GM12875 (cell line): Measurements from ENCODE around the gene TRAPPC10.

Source experiments
- H3K4me3 ChIP-seq: one replicate; pipeline ENCODE4 v1.5.1; 2011; ENCODE audit warnings: low read depth, low read length, control low read depth
- CTCF ChIP-seq: IDR thresholded peaks from 2 replicates; pipeline ENCODE4 v1.5.1; 2011; ENCODE audit warnings: low read depth, mild to moderate bottlenecking, control low read depth, inconsistent platforms, low read length, moderate library complexity, borderline replicate concordance; ENCODE audit not compliant: insufficient read depth

Gene TRAPPC10

DNA sequence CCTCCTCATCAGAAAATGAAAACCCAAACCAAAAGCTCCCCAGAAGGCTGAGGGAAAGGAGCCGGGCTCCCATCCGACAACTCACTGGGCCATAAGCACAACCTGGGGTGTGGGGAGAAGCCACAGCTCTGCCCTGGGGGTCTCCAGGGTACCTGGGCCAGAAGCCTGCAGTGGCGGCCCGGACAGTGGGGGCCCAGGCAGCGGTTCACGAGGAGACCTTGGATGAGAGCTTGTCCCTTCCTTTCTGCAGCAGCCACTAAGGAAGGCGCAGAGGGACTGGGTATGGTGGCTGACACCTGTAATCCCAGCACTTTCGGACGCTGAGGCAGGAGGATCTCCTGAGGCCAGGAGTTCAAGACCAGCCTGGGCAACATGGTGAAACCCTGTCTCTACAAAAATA is 17.5 kb upstream of the TRAPPC10 start:
- no peak overlapping the region for H3K4me3 ChIP-seq
- TF ChIP-seq CTCF: no peak

GRCh38 chr21:43995521-43996105 is 16.5 kb upstream of the TRAPPC10 start:
- TF ChIP-seq CTCF: no peak
- no peak overlapping the region for H3K4me3 ChIP-seq

DNA sequence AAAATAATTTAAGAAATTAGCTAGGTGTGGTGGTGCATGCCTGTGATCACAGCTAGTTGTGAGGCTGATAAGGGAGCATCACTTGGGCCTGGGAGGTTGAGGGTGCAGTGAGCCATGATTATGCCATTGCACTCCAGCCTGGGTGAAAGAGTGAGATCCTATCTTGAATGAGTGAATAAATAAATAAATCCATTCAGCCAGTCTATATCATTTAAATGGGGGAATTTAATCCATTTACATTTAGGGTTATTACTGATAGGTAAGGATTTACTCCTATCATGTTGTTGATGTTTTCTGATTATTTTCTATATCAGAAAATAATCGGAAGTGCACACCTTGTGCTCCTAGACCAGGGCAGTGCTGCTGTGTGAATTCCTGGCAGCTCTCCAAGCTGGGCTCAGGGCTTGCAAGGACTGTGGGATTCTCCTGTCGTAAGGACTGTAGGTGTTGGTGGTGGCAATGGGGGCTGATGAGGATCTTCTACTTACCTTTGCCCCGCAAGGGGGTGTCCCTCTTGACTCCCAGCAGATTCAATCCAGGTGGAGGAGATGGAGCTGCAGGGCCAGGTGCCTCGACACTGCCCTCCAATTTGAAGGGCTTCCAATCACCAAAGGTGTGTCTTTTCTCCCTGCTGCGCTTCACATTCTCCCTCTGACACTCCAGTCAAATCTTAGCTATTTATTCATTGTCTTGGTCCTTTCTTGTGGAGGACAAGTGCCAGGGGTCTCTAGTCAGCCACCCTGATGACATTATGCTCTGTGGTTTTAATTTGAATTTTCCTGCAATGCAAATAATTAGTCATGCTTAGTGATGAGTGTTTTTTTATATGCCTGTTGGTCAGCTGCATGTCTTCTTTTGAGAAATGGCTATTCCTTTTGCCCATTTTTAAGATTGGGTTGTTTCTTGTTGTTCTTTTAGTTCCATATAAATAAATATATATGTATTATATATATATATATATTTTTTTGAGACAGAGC is 14.1 kb upstream of the TRAPPC10 start:
- H3K4me3 ChIP-seq: no peak overlapping the region
- no peak for TF ChIP-seq CTCF

DNA sequence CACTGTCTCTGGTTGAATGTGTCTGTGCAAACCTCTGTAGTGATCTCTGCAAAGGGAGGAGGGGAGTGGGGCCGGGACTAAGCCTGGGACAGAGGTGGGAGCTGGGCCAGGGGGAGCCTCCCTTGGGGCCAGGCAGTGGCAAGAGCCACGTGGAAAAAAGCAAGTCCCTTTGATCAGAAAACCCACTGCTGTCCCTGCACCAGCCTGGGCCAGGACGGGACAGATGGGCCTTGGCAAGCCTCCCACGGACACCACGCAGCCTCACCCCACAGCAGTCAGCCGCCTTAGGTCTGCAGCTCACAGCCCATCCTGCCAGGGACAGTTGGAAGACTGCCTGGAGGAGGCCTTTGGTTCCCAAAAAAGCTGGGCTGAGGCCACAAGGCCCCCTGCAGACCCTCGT is 11.7 kb upstream of the TRAPPC10 start:
- TF ChIP-seq CTCF: no peak

DNA sequence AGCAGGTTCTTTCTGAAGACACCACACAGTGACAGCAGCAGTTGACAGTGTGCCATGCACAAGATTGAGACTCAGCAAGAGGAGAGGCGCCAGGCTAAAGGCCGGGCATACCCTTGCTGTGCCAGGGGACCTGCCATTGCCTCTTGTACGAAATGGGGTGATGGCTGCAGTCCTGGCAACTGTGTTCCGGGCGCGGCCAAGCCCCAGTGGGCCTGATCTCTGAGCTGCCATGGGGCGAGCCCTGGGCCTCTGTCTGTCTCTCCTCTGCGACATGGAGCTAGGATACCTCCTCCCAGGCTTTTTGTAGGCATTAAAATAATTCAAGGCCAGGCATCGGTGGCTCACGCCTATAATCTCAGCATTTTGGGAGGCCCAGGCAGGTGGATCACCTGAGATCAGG is 9.6 kb upstream of the TRAPPC10 start:
- no peak for TF ChIP-seq CTCF
- H3K4me3 ChIP-seq: no peak overlapping the region

More for the DNA sequence above, 11.7 kb upstream of the TRAPPC10 start:
- no peak overlapping the region for H3K4me3 ChIP-seq

GRCh38 chr21:44003307-44003966 is 8.7 kb upstream of the TRAPPC10 start:
- no peak overlapping the region for H3K4me3 ChIP-seq
- no peak for TF ChIP-seq CTCF
